CD4-positive, alpha-beta memory T cell (primary cell): ENCODE data around the gene AGTR1. TPM values are rescaled to one million over a fixed set of nuclear protein-coding genes. Genes with fewer than 3 reads are reported as not detected.

Source experiments
- CTCF ChIA-PET: fragments of 350-600 bp; sonication (Branson Sonifier 250); formaldehyde crosslinking; loops from one replicate; lab custom pipeline; 2021; ENCODE audit warnings: inconsistent platforms; ENCODE audit not compliant: partially characterized antibody; lab: Charles Lee
- POLR2A ChIA-PET: fragments of 350-600 bp; sonication (Branson Sonifier 250); formaldehyde crosslinking; loops from one replicate; lab custom pipeline; 2021; ENCODE audit not compliant: partially characterized antibody; lab: Charles Lee
- DNase-seq, 5 donors: peaks; one replicate each; pipeline versions ENCODE4 v3.0.0 to v3.0.0-alpha.2; 2020 to 2022; ENCODE audit warnings: mixed read lengths in 1 of 5
- H3K27ac ChIP-seq: one replicate; pipeline ENCODE4 v1.7.0; 2013; ENCODE audit warnings: low read depth, low read length
- H3K27me3 ChIP-seq: 2 replicates; pipeline ENCODE4 v1.7.0; 2013; ENCODE audit warnings: mild to moderate bottlenecking, low read length, moderate library complexity; ENCODE audit not compliant: insufficient read depth
- H3K36me3 ChIP-seq: 2 replicates; pipeline ENCODE4 v1.7.0; 2013; ENCODE audit warnings: mild to moderate bottlenecking, low read length, moderate library complexity; ENCODE audit not compliant: insufficient read depth
- H3K4me1 ChIP-seq: 2 replicates; pipeline ENCODE4 v1.7.0; 2013; ENCODE audit warnings: mild to moderate bottlenecking, low read length, moderate library complexity; ENCODE audit not compliant: insufficient read depth
- H3K4me3 ChIP-seq, 2 donors: one replicate each; pipeline ENCODE4 v1.7.0; 2013; ENCODE audit warnings: low read length in 2 of 2, mild to moderate bottlenecking in 1 of 2
- H3K9me3 ChIP-seq, 2 donors: one replicate each; pipeline ENCODE4 v1.7.0; 2013; ENCODE audit warnings: low read length in 2 of 2, control low read depth in 1 of 2; ENCODE audit not compliant: control insufficient read depth in 1 of 2
- H3K27ac Mint-ChIP-seq, 7 donors: one replicate each; pipeline ENCODE4 v1.8.0; 2020 to 2021; ENCODE audit warnings: mixed read lengths in 7 of 7, mild to moderate bottlenecking in 6 of 7, inconsistent platforms in 3 of 7, moderate library complexity in 3 of 7
- H3K27me3 Mint-ChIP-seq, 2 donors: one replicate each; pipeline ENCODE4 v1.8.0; 2020 to 2021; ENCODE audit warnings: mixed read lengths in 2 of 2
- H3K36me3 Mint-ChIP-seq, 2 donors: one replicate each; pipeline ENCODE4 v1.8.0; 2020 to 2021; ENCODE audit warnings: mixed read lengths in 2 of 2, inconsistent platforms in 1 of 2, mild to moderate bottlenecking in 1 of 2
- H3K4me1 Mint-ChIP-seq, 4 donors: one replicate each; pipeline ENCODE4 v1.8.0; 2020 to 2021; ENCODE audit warnings: mixed read lengths in 4 of 4, mild to moderate bottlenecking in 1 of 4
- H3K4me3 Mint-ChIP-seq, 8 donors: one replicate each; pipeline ENCODE4 v1.8.0; 2020 to 2021; ENCODE audit warnings: mixed read lengths in 8 of 8, mild to moderate bottlenecking in 7 of 8, moderate library complexity in 6 of 8, inconsistent platforms in 3 of 8
- H3K9me3 Mint-ChIP-seq, 8 donors: one replicate each; pipeline ENCODE4 v1.8.0; 2020 to 2021; ENCODE audit warnings: mixed read lengths in 8 of 8, mild to moderate bottlenecking in 5 of 8, inconsistent platforms in 3 of 8, moderate library complexity in 1 of 8
- intact Hi-C: fragments of 100-400 bp; cut with micrococcal nuclease; formaldehyde crosslinking; loops from one replicate; pipeline ENCODE4 v1.15.1; 2023
- polyA plus RNA-seq, 2 donors: library from polyadenylated mRNA; unstranded; fragments of 300-500 nt; fragmentation: Illumina TruSeq; gene quantifications; one replicate each; pipeline ENCODE4 v1.2.3, GENCODE V29; 2021
- total RNA-seq, 2 experiments: library from RNA; stranded (reverse); gene quantifications; one replicate each; pipeline ENCODE4 v1.2.3, GENCODE V29; 2021

The AGTR1 gene
- total and polyA plus RNA-seq, 4 experiments from 2014 or later = not detected

DNA sequence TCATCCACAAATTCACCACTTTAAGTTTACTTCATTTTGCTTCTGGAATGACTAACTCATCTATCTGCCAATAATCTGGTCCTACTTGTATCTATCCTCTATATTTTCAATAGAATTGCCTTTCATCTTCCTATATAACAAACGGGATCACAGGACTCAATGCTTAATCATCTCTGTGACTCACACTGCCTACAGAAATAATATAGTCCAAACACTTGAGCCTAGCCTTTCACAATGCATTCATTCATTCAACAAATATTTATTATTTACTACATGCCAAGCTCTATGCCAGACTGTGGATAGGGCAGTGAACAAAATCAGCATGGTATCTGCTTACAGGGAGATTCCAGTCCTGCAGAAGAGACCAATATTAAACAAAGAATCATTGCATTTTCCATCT is 16.6 kb upstream of the AGTR1 start:
- intact Hi-C loops = no loop called here
- Mint-ChIP-seq H3K4me3 (no peak overlapping the region), H3K27ac (peak overlapping the region in 1 of 7 donors; percentile 2), H3K4me1 (no peaks in the 10 kb centered on the region), H3K27me3 (no peaks in the 10 kb centered on the region), H3K36me3 (no peaks in the 10 kb centered on the region), H3K9me3 (no peaks in the 10 kb centered on the region)
- Histone ChIP-seq H3K36me3 (no peaks in the 10 kb centered on the region), H3K27ac (no peak overlapping the region), H3K4me1 (no peaks in the 10 kb centered on the region), H3K27me3 (no peaks in the 10 kb centered on the region), H3K4me3 (no peak overlapping the region), H3K9me3 (no peaks in the 10 kb centered on the region)
- POLR2A ChIA-PET = no interaction called here
- no peak for DNase-seq
- CTCF ChIA-PET = no interaction called here

DNA sequence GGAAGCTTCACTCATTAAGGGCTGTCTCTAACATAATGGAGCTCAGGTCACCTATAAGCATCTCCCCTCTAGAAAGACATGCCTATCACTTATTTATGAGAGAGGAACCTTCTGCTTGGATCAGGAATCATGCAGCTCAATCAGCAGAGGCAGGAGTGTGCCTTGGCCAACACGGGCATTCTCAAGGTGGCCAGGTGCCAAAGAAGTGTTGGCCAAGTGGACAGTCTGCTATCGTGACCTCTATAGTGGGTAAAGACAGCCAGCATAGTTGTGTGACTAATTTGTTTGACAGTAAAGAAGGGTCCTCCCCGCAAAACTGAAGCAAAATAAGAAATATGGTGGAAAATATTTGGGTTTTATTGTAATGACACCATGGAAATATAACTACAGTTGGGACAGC is 14.7 kb upstream of the AGTR1 start:
- H3K27ac Mint-ChIP-seq = no peak overlapping the region
- Histone ChIP-seq H3K4me1 (no peaks in the 10 kb centered on the region), H3K36me3 (no peaks in the 10 kb centered on the region), H3K27ac (no peak overlapping the region), H3K4me3 (no peak overlapping the region), H3K27me3 (no peaks in the 10 kb centered on the region), H3K9me3 (no peaks in the 10 kb centered on the region)
- no peak overlapping the region for H3K4me3 Mint-ChIP-seq
- no peaks in the 10 kb centered on the region for H3K9me3 Mint-ChIP-seq
- ChIA-PET CTCF (no interaction called here), POLR2A (no interaction called here)
- intact Hi-C loops = no loop called here
- no peaks in the 10 kb centered on the region for H3K27me3 Mint-ChIP-seq
- no peak for DNase-seq
- H3K36me3 Mint-ChIP-seq = no peaks in the 10 kb centered on the region
- no peaks in the 10 kb centered on the region for H3K4me1 Mint-ChIP-seq

GRCh38 chr3:148694116-148694515 is 3.6 kb upstream of the AGTR1 start:
- no peaks in the 10 kb centered on the region for H3K36me3 ChIP-seq
- intact Hi-C loops = no loop called here
- H3K27me3 Mint-ChIP-seq = peaks cover 5 to 10% of the 10 kb centered on the region in 2 donors
- no peaks in the 10 kb centered on the region for H3K27me3 ChIP-seq
- H3K4me3 ChIP-seq = no peak overlapping the region
- no peaks in the 10 kb centered on the region for H3K4me1 ChIP-seq
- ChIA-PET CTCF (no interaction called here), POLR2A (no interaction called here)
- H3K4me3 Mint-ChIP-seq = no peak overlapping the region
- H3K27ac ChIP-seq = no peak overlapping the region
- DNase-seq = no peak
- no peaks in the 10 kb centered on the region for H3K9me3 ChIP-seq
- H3K36me3 Mint-ChIP-seq = no peaks in the 10 kb centered on the region
- H3K27ac Mint-ChIP-seq = no peak overlapping the region
- H3K4me1 Mint-ChIP-seq = no peaks in the 10 kb centered on the region
- H3K9me3 Mint-ChIP-seq = peaks cover 0 to 11% (median 4%) of the 10 kb centered on the region in 8 donors

GRCh38 chr3:148698190-148698810 is 597 bp downstream of the AGTR1 start:
- DNase-seq = no peak
- no peak overlapping the region for H3K4me3 Mint-ChIP-seq
- no peaks in the 10 kb centered on the region for H3K36me3 Mint-ChIP-seq
- no peaks in the 10 kb centered on the region for H3K27me3 ChIP-seq
- ChIA-PET CTCF (no interaction called here), POLR2A (no interaction called here)
- H3K27ac Mint-ChIP-seq = no peak overlapping the region
- no peak overlapping the region for H3K27ac ChIP-seq
- H3K36me3 ChIP-seq = no peaks in the 10 kb centered on the region
- no peaks in the 10 kb centered on the region for H3K9me3 ChIP-seq
- no peaks in the 10 kb centered on the region for H3K4me1 Mint-ChIP-seq
- peaks cover 13 to 14% of the 10 kb centered on the region in 2 donors for H3K27me3 Mint-ChIP-seq
- H3K4me3 ChIP-seq = no peak overlapping the region
- H3K4me1 ChIP-seq = no peaks in the 10 kb centered on the region
- peaks cover 0 to 13% (median 3%) of the 10 kb centered on the region in 8 donors for H3K9me3 Mint-ChIP-seq
- intact Hi-C loops = no loop called here

DNA sequence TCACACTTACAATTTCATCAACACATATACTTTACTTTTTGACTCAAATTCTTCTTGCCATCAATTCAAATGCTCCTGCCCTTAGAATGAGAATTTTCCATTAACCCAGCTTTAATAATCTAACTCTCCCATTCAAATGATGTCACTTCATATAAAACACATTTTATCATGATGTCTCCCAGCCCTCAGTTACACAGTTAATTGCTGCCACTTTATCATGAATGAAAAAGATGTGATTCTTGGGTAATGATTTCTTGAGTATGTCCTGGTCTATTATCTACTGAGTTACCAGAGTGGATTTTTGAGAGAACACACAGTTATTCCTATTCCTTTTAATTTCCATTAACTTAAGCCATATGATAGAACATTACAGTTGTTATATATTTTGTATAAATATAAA is 7.6 kb downstream of the AGTR1 start:
- DNase-seq = no peak
- ChIA-PET CTCF (no interaction called here), POLR2A (no interaction called here)
- Histone ChIP-seq H3K4me3 (no peak overlapping the region), H3K27ac (no peak overlapping the region), H3K27me3 (no peaks in the 10 kb centered on the region), H3K9me3 (no peaks in the 10 kb centered on the region), H3K4me1 (no peaks in the 10 kb centered on the region), H3K36me3 (no peaks in the 10 kb centered on the region)
- no peaks in the 10 kb centered on the region for H3K4me1 Mint-ChIP-seq
- no peaks in the 10 kb centered on the region for H3K36me3 Mint-ChIP-seq
- no peak overlapping the region for H3K27ac Mint-ChIP-seq
- no peaks in the 10 kb centered on the region for H3K9me3 Mint-ChIP-seq
- H3K27me3 Mint-ChIP-seq = peaks cover 0 to 2% of the 10 kb centered on the region in 2 donors
- H3K4me3 Mint-ChIP-seq = no peak overlapping the region
- intact Hi-C loops = no loop called here

- H3K4me3 Mint-ChIP-seq = no peak overlapping the region
- ChIA-PET CTCF (no interaction called here), POLR2A (no interaction called here)
- no peak overlapping the region for H3K27ac Mint-ChIP-seq
- H3K4me1 Mint-ChIP-seq = no peaks in the 10 kb centered on the region
- Histone ChIP-seq H3K36me3 (no peaks in the 10 kb centered on the region), H3K9me3 (no peaks in the 10 kb centered on the region), H3K4me3 (no peak overlapping the region), H3K27me3 (no peaks in the 10 kb centered on the region), H3K4me1 (no peaks in the 10 kb centered on the region), H3K27ac (no peak overlapping the region)
- no peak for DNase-seq
- no peaks in the 10 kb centered on the region for H3K36me3 Mint-ChIP-seq
- H3K27me3 Mint-ChIP-seq = no peaks in the 10 kb centered on the region
- intact Hi-C loops = no loop called here
- H3K9me3 Mint-ChIP-seq = peaks cover 0 to 1% (median 0%) of the 10 kb centered on the region in 8 donors
These were observed 10.1 kb downstream of the AGTR1 start for GRCh38 chr3:148707601-148708380.

DNA sequence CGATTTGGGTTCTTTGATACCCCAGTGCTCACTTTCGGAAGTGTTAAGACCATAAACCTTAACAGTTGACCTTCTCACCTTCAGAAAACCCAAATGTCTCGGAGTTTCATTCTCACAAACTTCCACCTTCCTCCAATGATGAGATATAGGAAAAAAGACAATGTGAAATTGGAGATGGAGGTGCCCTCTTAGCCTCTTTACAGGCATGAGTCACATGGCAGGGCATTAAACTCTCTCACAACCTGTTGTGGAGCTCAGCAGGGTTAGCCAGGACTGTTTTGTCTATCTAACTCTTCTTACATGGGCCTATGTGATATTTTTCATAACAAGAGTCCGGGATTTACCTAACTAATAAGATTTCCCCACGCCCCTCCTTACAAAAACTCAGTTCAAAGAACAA is 10.7 kb downstream of the AGTR1 start:
- no peaks in the 10 kb centered on the region for H3K4me1 Mint-ChIP-seq
- intact Hi-C loops = no loop called here
- no peaks in the 10 kb centered on the region for H3K27me3 Mint-ChIP-seq
- Histone ChIP-seq H3K27me3 (no peaks in the 10 kb centered on the region), H3K36me3 (no peaks in the 10 kb centered on the region), H3K27ac (no peak overlapping the region), H3K4me3 (no peak overlapping the region), H3K4me1 (no peaks in the 10 kb centered on the region), H3K9me3 (no peaks in the 10 kb centered on the region)
- H3K27ac Mint-ChIP-seq = no peak overlapping the region
- no peaks in the 10 kb centered on the region for H3K36me3 Mint-ChIP-seq
- ChIA-PET CTCF (no interaction called here), POLR2A (no interaction called here)
- no peak overlapping the region for H3K4me3 Mint-ChIP-seq
- H3K9me3 Mint-ChIP-seq = peaks cover 0 to 1% (median 0%) of the 10 kb centered on the region in 8 donors
- no peak for DNase-seq
